Uterus (tissue), 4 donors: ENCODE results near the gene TRIM8. TPM values are rescaled to one million over a fixed set of nuclear protein-coding genes. Genes with fewer than 3 reads are reported as not detected.

Source experiments
- DNase-seq, 2 donors: peaks; one replicate each; pipeline ENCODE4 v3.0.0-alpha.2; 2019 to 2020
- H3K27ac ChIP-seq, 2 donors: fragments of 200-600 bp; sonication (generic); 1 replicate in 1 of 2; 2 replicates in 1 of 2; pipeline ENCODE4 v1.5.1; 2016 to 2018
- H3K27me3 ChIP-seq, 2 donors: fragments of 200-600 bp; sonication (generic); one replicate each; pipeline ENCODE4 v1.5.1; 2018 to 2019; ENCODE audit warnings: control low read depth in 1 of 2
- H3K36me3 ChIP-seq, 2 donors: fragments of 200-600 bp; sonication (generic); one replicate each; pipeline ENCODE4 v1.5.1; 2019; ENCODE audit warnings: control low read depth in 1 of 2
- H3K4me1 ChIP-seq, 2 donors: fragments of 200-600 bp; sonication (generic); one replicate each; pipeline ENCODE4 v1.5.1; 2018 to 2019; ENCODE audit warnings: control low read depth in 1 of 2
- H3K4me3 ChIP-seq, 2 donors: fragments of 200-600 bp; sonication (generic); 1 replicate in 1 of 2; 2 replicates in 1 of 2; pipeline ENCODE4 v1.5.1; 2018 to 2019; ENCODE audit warnings: mild to moderate bottlenecking in 1 of 2
- H3K9me3 ChIP-seq, 2 donors: fragments of 200-600 bp; sonication (generic); one replicate each; pipeline ENCODE4 v1.5.1; 2019; ENCODE audit warnings: control low read depth in 1 of 2
- POLR2A ChIP-seq, 2 donors: fragments of 450-650 bp; IDR thresholded peaks; one replicate each; pipeline ENCODE4 v1.6.1; 2016; ENCODE audit warnings: antibody characterized with exemption in 2 of 2, mild to moderate bottlenecking in 1 of 2, moderate library complexity in 1 of 2
- intact Hi-C: fragments of 100-400 bp; cut with DNase I; formaldehyde crosslinking; loops from one replicate; pipeline ENCODE4 v1.15.1; 2023; ENCODE audit warnings: low total_unique reads
- total RNA-seq, 4 donors: library from RNA; depleted of rRNA in 3 of 4; stranded (reverse); fragments of >200 nt in 3 of 4; gene quantifications; one replicate each; pipeline versions ENCODE4 v1.1.0 to v1.2.4, GENCODE V29; 2014 to 2023
- TF ChIP-seq, protein P1 (sequence below), 4 experiments: fragments of 200-600 bp in 2 of 4; fragments of 450-650 bp in 2 of 4; sonication (generic) in 2 of 4; IDR thresholded peaks; one replicate each; pipeline ENCODE4 v1.5.1; 2016 to 2019; ENCODE audit warnings: antibody characterized with exemption in 4 of 4, mild to moderate bottlenecking in 2 of 4, moderate library complexity in 1 of 4
- donor health status: DM: yes; HTN: yes; CAD: no.

TRIM8 gene
- total RNA-seq, 4 donors from 2014 or later, result 71.2 to 119 (median 102) TPM

DNA sequence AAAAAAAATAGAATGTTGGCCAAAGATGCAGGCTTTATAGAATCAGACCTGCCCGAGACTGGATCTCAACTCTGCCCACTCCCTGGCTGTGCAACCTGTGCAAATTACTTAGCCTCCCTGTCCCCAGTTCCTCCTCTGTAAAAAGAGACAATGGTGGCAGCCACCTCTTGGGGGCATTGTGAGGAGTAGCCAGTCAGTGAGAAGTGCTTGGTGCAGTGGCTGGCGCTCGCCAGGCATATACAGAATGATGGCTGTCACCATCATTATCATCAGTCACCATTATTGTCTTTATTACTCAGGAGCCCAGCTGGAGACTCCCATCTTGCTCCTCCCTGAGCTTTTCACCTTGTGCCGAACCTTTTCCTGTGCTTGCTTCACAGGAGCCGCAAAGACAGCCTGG, 29.4 kb upstream of the TRIM8 start:
- H3K4me3 ChIP-seq, result no peak overlapping the region
- no peak for TF ChIP-seq POLR2A (IDR thresholded peaks at IDR 0.05)
- TF ChIP-seq, protein P1, sequence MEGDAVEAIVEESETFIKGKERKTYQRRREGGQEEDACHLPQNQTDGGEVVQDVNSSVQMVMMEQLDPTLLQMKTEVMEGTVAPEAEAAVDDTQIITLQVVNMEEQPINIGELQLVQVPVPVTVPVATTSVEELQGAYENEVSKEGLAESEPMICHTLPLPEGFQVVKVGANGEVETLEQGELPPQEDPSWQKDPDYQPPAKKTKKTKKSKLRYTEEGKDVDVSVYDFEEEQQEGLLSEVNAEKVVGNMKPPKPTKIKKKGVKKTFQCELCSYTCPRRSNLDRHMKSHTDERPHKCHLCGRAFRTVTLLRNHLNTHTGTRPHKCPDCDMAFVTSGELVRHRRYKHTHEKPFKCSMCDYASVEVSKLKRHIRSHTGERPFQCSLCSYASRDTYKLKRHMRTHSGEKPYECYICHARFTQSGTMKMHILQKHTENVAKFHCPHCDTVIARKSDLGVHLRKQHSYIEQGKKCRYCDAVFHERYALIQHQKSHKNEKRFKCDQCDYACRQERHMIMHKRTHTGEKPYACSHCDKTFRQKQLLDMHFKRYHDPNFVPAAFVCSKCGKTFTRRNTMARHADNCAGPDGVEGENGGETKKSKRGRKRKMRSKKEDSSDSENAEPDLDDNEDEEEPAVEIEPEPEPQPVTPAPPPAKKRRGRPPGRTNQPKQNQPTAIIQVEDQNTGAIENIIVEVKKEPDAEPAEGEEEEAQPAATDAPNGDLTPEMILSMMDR (IDR thresholded peaks at IDR 0.05), result no peak
- no peaks in the 10 kb centered on the region for H3K9me3 ChIP-seq
- peaks cover 21% of the 10 kb centered on the region in 2 donors for H3K4me1 ChIP-seq
- no peak for DNase-seq
- H3K27me3 ChIP-seq, result no peaks in the 10 kb centered on the region
- intact Hi-C loops, result no loop called here
- H3K36me3 ChIP-seq, result no peaks in the 10 kb centered on the region
- H3K27ac ChIP-seq, result no peak overlapping the region

DNA sequence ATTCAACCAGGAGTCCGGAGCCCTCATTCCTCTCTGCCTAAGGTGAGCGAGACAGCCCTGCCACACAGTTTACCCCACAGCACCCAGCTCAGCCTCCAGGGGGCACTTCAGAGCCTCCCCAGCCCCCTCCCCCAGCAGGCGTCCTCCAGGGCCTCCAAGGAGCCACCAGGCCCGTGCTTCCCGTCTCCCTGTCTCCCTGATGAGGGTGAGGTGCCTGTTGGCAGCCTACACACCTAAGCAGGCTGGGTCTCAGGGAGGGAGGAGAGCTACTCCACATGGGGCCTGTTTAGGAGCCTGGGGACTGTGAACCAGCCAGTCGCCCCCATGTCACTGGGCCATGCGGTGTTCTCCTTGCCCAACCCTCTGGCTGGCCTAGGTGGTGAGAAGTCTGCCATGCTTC, 28.9 kb upstream of the TRIM8 start:
- TF ChIP-seq POLR2A (IDR thresholded peaks at IDR 0.05), result no peak
- TF ChIP-seq, protein P1 (IDR thresholded peaks at IDR 0.05), result no peak
- no peaks in the 10 kb centered on the region for H3K9me3 ChIP-seq
- H3K4me3 ChIP-seq, result no peak overlapping the region
- H3K27me3 ChIP-seq, result no peaks in the 10 kb centered on the region
- H3K36me3 ChIP-seq, result no peaks in the 10 kb centered on the region
- intact Hi-C loops, result no loop called here
- H3K4me1 ChIP-seq, result peaks cover 21% of the 10 kb centered on the region in 2 donors
- H3K27ac ChIP-seq, result peak overlapping the region in 1 of 2 donors; percentile 25
- no peak for DNase-seq

DNA sequence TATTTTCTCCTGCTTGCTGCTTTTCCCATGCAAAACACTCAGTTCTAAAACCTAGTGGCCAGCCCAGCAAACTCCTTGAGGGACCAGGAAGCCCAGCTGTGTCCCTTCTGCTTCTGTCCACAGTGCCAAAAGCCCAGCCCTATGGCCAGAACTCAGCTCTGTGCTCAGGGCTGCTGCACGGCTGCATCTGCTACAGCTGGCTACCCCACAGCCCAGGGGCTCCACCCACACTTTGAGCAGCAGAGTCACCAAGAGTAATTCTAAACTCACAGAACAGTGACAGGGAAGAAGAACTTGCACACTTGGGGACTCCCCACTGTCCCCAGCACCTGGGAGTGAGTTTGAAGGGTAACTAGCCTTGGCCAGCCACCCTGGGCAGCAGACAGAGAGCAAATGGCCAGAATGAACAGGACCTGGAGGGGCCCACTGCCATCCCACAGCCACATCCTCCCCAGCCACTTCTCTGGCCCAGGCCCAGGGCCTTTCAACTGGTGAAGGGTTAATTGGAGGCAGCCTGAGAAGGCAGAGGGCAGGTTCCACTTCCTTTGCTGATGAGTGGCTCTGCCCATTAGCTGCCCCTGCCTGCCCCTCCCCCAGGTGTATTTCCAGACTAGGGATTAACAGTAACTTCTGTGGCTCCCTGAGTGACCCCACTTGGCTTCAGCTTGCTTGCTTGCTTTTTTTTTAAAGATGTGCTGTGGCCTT, 28.1 kb upstream of the TRIM8 start:
- no peaks in the 10 kb centered on the region for H3K27me3 ChIP-seq
- TF ChIP-seq, protein P1 (IDR thresholded peaks at IDR 0.05), result no peak
- TF ChIP-seq POLR2A (IDR thresholded peaks at IDR 0.05), result no peak
- no peaks in the 10 kb centered on the region for H3K9me3 ChIP-seq
- peaks cover 20 to 21% of the 10 kb centered on the region in 2 donors for H3K4me1 ChIP-seq
- H3K36me3 ChIP-seq, result no peaks in the 10 kb centered on the region
- peak in 1 of 2 donors; percentile 75 for DNase-seq
- H3K27ac ChIP-seq, result peak overlapping the region in 1 of 2 donors; percentile 25
- no peak overlapping the region for H3K4me3 ChIP-seq
- intact Hi-C loops, result no loop called here

DNA sequence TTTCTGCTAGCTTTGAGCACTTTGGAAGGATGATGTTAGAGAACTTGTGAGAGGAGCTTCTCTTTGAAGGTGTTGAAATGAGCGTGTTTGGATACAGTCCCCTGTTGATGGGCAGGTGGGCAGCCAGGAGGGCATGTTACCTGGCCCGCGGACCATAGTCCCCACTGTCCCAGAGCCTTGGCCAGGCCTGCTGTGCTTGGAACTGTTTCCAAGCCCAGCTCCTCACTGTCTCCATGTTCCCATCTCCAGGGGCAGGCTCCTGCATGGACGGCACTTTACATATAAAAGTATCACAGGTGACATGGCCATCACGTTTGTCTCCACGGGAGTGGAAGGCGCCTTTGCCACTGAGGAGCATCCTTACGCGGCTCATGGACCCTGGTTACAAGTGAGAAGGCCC, 27.2 kb upstream of the TRIM8 start:
- TF ChIP-seq, protein P1 (IDR thresholded peaks at IDR 0.05), result no peak
- TF ChIP-seq POLR2A (IDR thresholded peaks at IDR 0.05), result no peak
- no peak overlapping the region for H3K27ac ChIP-seq
- peaks cover 12 to 16% of the 10 kb centered on the region in 2 donors for H3K4me1 ChIP-seq
- no peak for DNase-seq
- no peaks in the 10 kb centered on the region for H3K9me3 ChIP-seq
- H3K27me3 ChIP-seq, result no peaks in the 10 kb centered on the region
- intact Hi-C loops, result no loop called here
- no peaks in the 10 kb centered on the region for H3K36me3 ChIP-seq
- no peak overlapping the region for H3K4me3 ChIP-seq

DNA sequence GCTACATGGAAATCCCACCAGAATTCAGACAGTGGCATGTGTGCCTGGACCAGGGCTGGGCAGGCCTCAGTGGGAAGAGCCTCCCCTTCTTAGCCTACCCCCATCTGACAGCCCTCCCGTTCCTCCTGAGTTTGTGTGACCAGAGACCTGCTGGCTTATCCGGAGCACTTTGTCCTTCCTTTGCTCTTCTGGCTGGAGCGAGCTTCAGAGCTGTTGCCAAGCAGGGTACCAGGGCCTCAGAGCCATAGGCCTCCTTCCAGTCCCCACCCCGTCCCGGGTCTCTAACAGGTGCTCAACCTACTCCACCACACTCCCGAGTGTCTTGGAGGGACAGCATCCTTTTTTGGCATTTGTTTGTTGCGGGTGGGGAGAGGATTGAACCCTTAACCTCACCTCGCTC, 26.5 kb upstream of the TRIM8 start:
- DNase-seq, result no peak
- no peak overlapping the region for H3K4me3 ChIP-seq
- H3K27ac ChIP-seq, result no peak overlapping the region

More for the DNA sequence above, 26.5 kb upstream of the TRIM8 start:
- TF ChIP-seq, protein P1 (IDR thresholded peaks at IDR 0.05), result no peak
- no peak for TF ChIP-seq POLR2A (IDR thresholded peaks at IDR 0.05)
- intact Hi-C loops, result no loop called here
- Histone ChIP-seq H3K36me3 (no peaks in the 10 kb centered on the region), H3K27me3 (no peaks in the 10 kb centered on the region), H3K9me3 (no peaks in the 10 kb centered on the region), H3K4me1 (peaks cover 6 to 9% of the 10 kb centered on the region in 2 donors)
